ENCODE measurements around the gene MYH16. TPM values are rescaled to one million over a fixed set of nuclear protein-coding genes. Genes with fewer than 3 reads are reported as not detected.

The MYH16 gene
- total and polyA plus RNA-seq, 2 experiments from 2014 or later: not detected

- H4K20me1 ChIP-seq (replicated peaks; ENCODE audit: insufficient read depth): no peaks in the 10 kb centered on the region
- no peaks in the 10 kb centered on the region for H3F3A ChIP-seq (replicated peaks; ENCODE audit: low read depth)
- no peak overlapping the region for H3K4me3 ChIP-seq
- no peaks in the 10 kb centered on the region for H3K27me3 ChIP-seq (ENCODE audit: insufficient read depth)
- H3K27me3 Mint-ChIP-seq (ENCODE audit: insufficient read depth, low read depth, poor library complexity): peaks cover 4% of the 10 kb centered on the region
- DNase-seq (ENCODE audit: low spot score) (no peak), ATAC-seq (no peak)
- H3K79me2 ChIP-seq (replicated peaks; ENCODE audit: insufficient read depth): no peaks in the 10 kb centered on the region
- no peak overlapping the region for H3K4me2 ChIP-seq
- no peak overlapping the region for H3K27ac ChIP-seq (ENCODE audit: low read depth)
- H3K4me1 Mint-ChIP-seq: peaks cover under 1% of the 10 kb centered on the region; the same call in 1 of the 3 replicates
- H2AFZ ChIP-seq: no peak overlapping the region
- no peaks in the 10 kb centered on the region for H3K9me3 Mint-ChIP-seq
- H3K4me1 ChIP-seq (ENCODE audit: insufficient read depth): no peaks in the 10 kb centered on the region
- no peaks in the 10 kb centered on the region for H3K9me2 ChIP-seq (ENCODE audit: insufficient read depth)
- no peaks in the 10 kb centered on the region for H3K36me3 ChIP-seq (ENCODE audit: insufficient read depth)
- H3K27ac Mint-ChIP-seq: no peak overlapping the region
- H3K36me3 Mint-ChIP-seq (ENCODE audit: low read depth): no peaks in the 10 kb centered on the region; the same call in 2 of the 3 replicates
- no peak for TF ChIP-seq EZH2 (IDR thresholded peaks at IDR 0.05; ENCODE audit: low read depth, unreplicated experiment)
- no peak for TF ChIP-seq JUNB (IDR thresholded peaks at IDR 0.05; ENCODE audit: unreplicated experiment)
- TF ChIP-seq ETS1 (IDR thresholded peaks at IDR 0.05): no peak
- TF ChIP-seq CREB1 (CRISPR knock-in tag; IDR thresholded peaks at IDR 0.05; ENCODE audit: low read depth): no peak
- TF ChIP-seq ZNF462 (CRISPR knock-in tag; IDR thresholded peaks at IDR 0.05): no peak
- no peak for TF ChIP-seq ZNF114 (CRISPR knock-in tag; IDR thresholded peaks at IDR 0.05)
- TF ChIP-seq NANOG (IDR thresholded peaks at IDR 0.05; ENCODE audit: borderline replicate concordance): no peak
- TF ChIP-seq STAT1 (IDR thresholded peaks at IDR 0.05; ENCODE audit: unreplicated experiment): no peak
- TF ChIP-seq ZNF331 (CRISPR knock-in tag; IDR thresholded peaks at IDR 0.05; ENCODE audit: low read depth): no peak
- TF ChIP-seq CTCF (conservative IDR thresholded peaks at IDR 0.05; ENCODE audit: low read depth in 2 of 2): no peak
- no peak for TF ChIP-seq POLR2AphosphoS5 (IDR thresholded peaks at IDR 0.05; ENCODE audit: low read depth)
- TF ChIP-seq EZH2phosphoT487 (IDR thresholded peaks at IDR 0.05; ENCODE audit: unreplicated experiment): no peak
- no peak for TF ChIP-seq REST (IDR thresholded peaks at IDR 0.05; ENCODE audit: unreplicated experiment)
- no peak overlapping the region for H3K4me3 Mint-ChIP-seq
Measured at GRCh38 chr7:99257675-99258074, 15.0 kb upstream of the MYH16 start.
